Keratinocyte (primary cell): Measurements from ENCODE around the gene PRKCA.

Experiments used
- CTCF ChIP-seq, 3 experiments: IDR thresholded peaks in 1 of 3; conservative IDR thresholded peaks in 1 of 3; optimal IDR thresholded peaks in 1 of 3; 2 replicates in 2 of 3; 3 replicates in 1 of 3; pipeline versions ENCODE3 to v1.5.1; 2011; ENCODE audit warnings: low read length in 3 of 3, mild to moderate bottlenecking in 3 of 3, moderate library complexity in 2 of 3, control low read depth in 1 of 3, inconsistent platforms in 1 of 3; ENCODE audit not compliant: insufficient read depth in 2 of 3; ENCODE audit errors: extremely low read depth in 1 of 3
- EZH2 ChIP-seq: IDR thresholded peaks from one replicate; pipeline ENCODE4 v1.6.1; 2012; ENCODE audit warnings: inconsistent platforms, mild to moderate bottlenecking, low read length, moderate library complexity

- TF ChIP-seq CTCF (optimal IDR thresholded peaks at IDR 0.05 in 1 of 3, IDR thresholded peaks at IDR 0.05 in 1 of 3, conservative IDR thresholded peaks at IDR 0.05 in 1 of 3; ENCODE audit: extremely low read depth in 1 of 3, insufficient read depth in 2 of 3, low read length in 3 of 3) (no peak), EZH2 (no peak)
Measured at GRCh38 chr17:66627985-66628384, 325.6 kb downstream of the PRKCA start.
